ENCODE results near the gene TWF1.

TWF1 gene

DNA sequence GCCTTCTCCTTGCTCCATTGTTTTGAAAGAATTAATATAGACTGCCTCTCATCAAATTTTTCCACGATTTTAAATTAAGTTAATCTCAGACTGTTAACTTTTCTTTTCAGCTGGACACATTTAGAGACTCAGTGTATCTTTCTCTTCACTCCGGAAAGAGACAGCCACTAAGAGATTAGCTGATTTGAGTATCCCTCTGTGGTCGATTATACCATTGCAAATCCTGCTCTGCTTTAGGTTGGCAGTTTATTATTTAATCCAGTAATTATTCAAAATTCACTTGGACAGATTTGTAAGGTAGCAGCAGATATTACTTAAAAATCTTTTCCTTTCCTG lies 588 bp upstream of the TWF1 start:
- no peak for DNase-seq
- Histone ChIP-seq H3K4me2 (ENCODE audit: low read length, poor library complexity, severe bottlenecking) (no peak overlapping the region), H3K27me3 (ENCODE audit: control insufficient read depth in 1 of 2, insufficient read depth in 1 of 2, low read length in 2 of 2) (no peaks in the 10 kb centered on the region), H3K4me3 (ENCODE audit: insufficient read depth in 1 of 2, low read depth in 1 of 2, low read length in 2 of 2) (peak overlapping the region in 1 of 2 experiments; percentile 89), H2BK5ac (ENCODE audit: low read depth, low read length, poor library complexity, severe bottlenecking) (no peak overlapping the region), H3K36me3 (ENCODE audit: control insufficient read depth in 1 of 2, insufficient read depth in 2 of 2, low read depth in 1 of 2, low read length in 2 of 2) (peaks cover 1 to 19% of the 10 kb centered on the region in 2 experiments), H2BK15ac (ENCODE audit: low read depth, poor library complexity, severe bottlenecking) (no peak overlapping the region), H2BK12ac (ENCODE audit: low read length in 2 of 2) (no peak overlapping the region), H4K91ac (ENCODE audit: low read length) (no peak overlapping the region), H2AFZ (ENCODE audit: low read depth, low read length) (no peak overlapping the region), H3K14ac (ENCODE audit: low read length in 2 of 2) (no peak overlapping the region), H2BK120ac (ENCODE audit: low read depth, low read length) (no peak overlapping the region), H3K4me1 (ENCODE audit: control insufficient read depth, insufficient read depth, low read depth, low read length) (no peaks in the 10 kb centered on the region), H3K9ac (ENCODE audit: low read length) (peak overlapping the region; percentile 95), H4K8ac (ENCODE audit: low read length) (no peak overlapping the region), H3K18ac (ENCODE audit: low read depth in 1 of 2, low read length in 2 of 2) (no peak overlapping the region), H3K27ac (ENCODE audit: low read length, poor library complexity, severe bottlenecking) (peak overlapping the region; percentile 94), H3K4ac (ENCODE audit: low read depth in 1 of 2, low read length in 2 of 2) (no peak overlapping the region), H3K79me1 (replicated peaks; ENCODE audit: low read length, poor library complexity, severe bottlenecking) (no peaks in the 10 kb centered on the region), H3K9me3 (ENCODE audit: control insufficient read depth, low read length) (no peaks in the 10 kb centered on the region), H2AK5ac (ENCODE audit: low read length, severe bottlenecking) (no peak overlapping the region), H3K23ac (ENCODE audit: low read length in 2 of 2) (no peak overlapping the region)
- WGBS, result 27% methylated on average over 3 of the region's 3 CpGs

DNA sequence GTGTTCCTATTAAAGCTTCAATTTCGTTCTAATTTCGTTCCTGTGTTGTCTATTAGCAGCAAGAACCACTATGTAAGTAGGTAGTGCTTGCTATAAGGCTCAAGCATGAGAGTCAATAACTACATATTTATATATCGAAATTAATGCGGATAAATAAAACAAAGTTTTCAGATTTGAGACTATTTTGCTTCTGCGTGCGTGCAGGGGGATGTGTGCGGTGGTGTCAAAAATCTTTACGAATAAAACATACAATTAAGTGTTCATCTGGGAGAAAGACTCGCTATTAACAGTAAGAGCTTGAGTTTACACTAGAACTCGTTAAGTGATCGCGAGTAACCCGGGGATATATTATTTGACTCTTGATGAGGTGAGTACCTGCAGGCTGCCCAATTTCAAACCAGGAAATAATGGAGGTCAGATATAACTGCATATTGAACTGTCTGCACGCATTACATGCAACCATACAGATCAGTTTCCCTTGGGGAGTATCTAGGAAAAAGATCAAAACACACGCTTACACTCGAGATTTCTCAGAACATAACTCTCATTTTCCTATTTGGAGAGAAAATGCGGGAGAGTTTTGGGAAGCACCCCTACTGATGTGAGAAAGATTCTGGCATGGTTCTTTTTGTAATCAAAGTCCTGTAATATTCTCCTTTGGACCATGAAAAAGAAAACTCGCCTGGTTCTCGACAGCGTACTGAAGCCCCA lies 813 bp downstream of the TWF1 start:
- Histone ChIP-seq H4K8ac (ENCODE audit: low read length) (no peak overlapping the region), H3K27me3 (ENCODE audit: control insufficient read depth in 1 of 2, insufficient read depth in 1 of 2, low read length in 2 of 2) (no peaks in the 10 kb centered on the region), H3K4me1 (ENCODE audit: control insufficient read depth, insufficient read depth, low read depth, low read length) (no peaks in the 10 kb centered on the region), H3K23ac (ENCODE audit: low read length in 2 of 2) (no peak overlapping the region), H2BK5ac (ENCODE audit: low read depth, low read length, poor library complexity, severe bottlenecking) (peak overlapping the region; percentile 73), H3K9me3 (ENCODE audit: control insufficient read depth, low read length) (no peaks in the 10 kb centered on the region), H2AK5ac (ENCODE audit: low read length, severe bottlenecking) (peak overlapping the region; percentile 8), H3K27ac (ENCODE audit: low read length, poor library complexity, severe bottlenecking) (peak overlapping the region; percentile 44), H4K91ac (ENCODE audit: low read length) (no peak overlapping the region), H2BK120ac (ENCODE audit: low read depth, low read length) (no peak overlapping the region), H3K4ac (ENCODE audit: low read depth in 1 of 2, low read length in 2 of 2) (no peak overlapping the region), H3K4me2 (ENCODE audit: low read length, poor library complexity, severe bottlenecking) (peak overlapping the region; percentile 78), H3K18ac (ENCODE audit: low read depth in 1 of 2, low read length in 2 of 2) (peak overlapping the region in 1 of 2 experiments; percentile 96), H3K36me3 (ENCODE audit: control insufficient read depth in 1 of 2, insufficient read depth in 2 of 2, low read depth in 1 of 2, low read length in 2 of 2) (peaks cover 6 to 32% of the 10 kb centered on the region in 2 experiments), H2BK15ac (ENCODE audit: low read depth, poor library complexity, severe bottlenecking) (peak overlapping the region; percentile 94), H3K14ac (ENCODE audit: low read length in 2 of 2) (no peak overlapping the region), H3K9ac (ENCODE audit: low read length) (peak overlapping the region; percentile 95), H3K4me3 (ENCODE audit: insufficient read depth in 1 of 2, low read depth in 1 of 2, low read length in 2 of 2) (peak overlapping the region; percentile 89 to 91), H2AFZ (ENCODE audit: low read depth, low read length) (no peak overlapping the region), H3K79me1 (replicated peaks; ENCODE audit: low read length, poor library complexity, severe bottlenecking) (peaks cover 3% of the 10 kb centered on the region), H2BK12ac (ENCODE audit: low read length in 2 of 2) (no peak overlapping the region)
- WGBS, result 28% methylated on average over 12 of the region's 20 CpGs
- DNase-seq, result no peak

DNA sequence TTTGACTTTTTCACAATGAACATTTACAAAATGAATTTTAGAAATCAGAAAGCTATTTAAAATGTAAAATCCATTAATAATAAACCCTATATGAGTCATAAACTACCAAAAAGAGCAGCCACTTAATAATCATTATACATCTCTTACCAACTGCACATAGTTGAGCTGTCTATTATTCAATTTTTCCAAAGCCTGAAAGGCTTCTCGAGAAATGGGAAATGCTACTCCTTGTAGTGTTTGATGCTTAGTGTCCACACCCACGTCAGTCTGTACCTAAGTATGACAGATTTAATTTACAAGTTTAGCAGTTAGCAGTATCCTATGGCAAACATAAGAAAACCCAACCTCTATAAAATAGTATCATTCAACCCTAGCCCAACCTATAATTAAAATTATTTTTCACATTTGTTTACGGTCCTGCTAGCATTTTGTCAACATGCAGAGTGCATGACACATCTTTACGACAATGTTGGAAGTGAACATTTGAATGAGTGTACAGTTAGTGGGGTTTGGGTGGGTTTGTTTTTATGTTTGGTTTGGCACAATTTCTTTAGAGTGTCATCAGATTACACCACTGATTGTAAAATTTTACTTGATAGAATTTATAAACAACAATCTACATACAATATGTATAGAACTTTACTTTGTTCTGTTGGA lies 8.4 kb downstream of the TWF1 start:
- Histone ChIP-seq H3K23ac (ENCODE audit: low read length in 2 of 2) (no peak overlapping the region), H2BK120ac (ENCODE audit: low read depth, low read length) (no peak overlapping the region), H3K27ac (ENCODE audit: low read length, poor library complexity, severe bottlenecking) (no peak overlapping the region), H4K8ac (ENCODE audit: low read length) (no peak overlapping the region), H3K18ac (ENCODE audit: low read depth in 1 of 2, low read length in 2 of 2) (no peak overlapping the region), H4K91ac (ENCODE audit: low read length) (no peak overlapping the region), H3K4me1 (ENCODE audit: control insufficient read depth, insufficient read depth, low read depth, low read length) (no peaks in the 10 kb centered on the region), H3K14ac (ENCODE audit: low read length in 2 of 2) (no peak overlapping the region), H2BK5ac (ENCODE audit: low read depth, low read length, poor library complexity, severe bottlenecking) (no peak overlapping the region), H3K4me3 (ENCODE audit: insufficient read depth in 1 of 2, low read depth in 1 of 2, low read length in 2 of 2) (no peak overlapping the region), H3K79me1 (replicated peaks; ENCODE audit: low read length, poor library complexity, severe bottlenecking) (peaks cover 3% of the 10 kb centered on the region), H2AFZ (ENCODE audit: low read depth, low read length) (no peak overlapping the region), H3K4me2 (ENCODE audit: low read length, poor library complexity, severe bottlenecking) (no peak overlapping the region), H2BK12ac (ENCODE audit: low read length in 2 of 2) (no peak overlapping the region), H2BK15ac (ENCODE audit: low read depth, poor library complexity, severe bottlenecking) (no peak overlapping the region), H3K4ac (ENCODE audit: low read depth in 1 of 2, low read length in 2 of 2) (no peak overlapping the region), H3K27me3 (ENCODE audit: control insufficient read depth in 1 of 2, insufficient read depth in 1 of 2, low read length in 2 of 2) (no peaks in the 10 kb centered on the region), H2AK5ac (ENCODE audit: low read length, severe bottlenecking) (no peak overlapping the region), H3K9ac (ENCODE audit: low read length) (no peak overlapping the region), H3K9me3 (ENCODE audit: control insufficient read depth, low read length) (no peaks in the 10 kb centered on the region), H3K36me3 (ENCODE audit: control insufficient read depth in 1 of 2, insufficient read depth in 2 of 2, low read depth in 1 of 2, low read length in 2 of 2) (peaks cover 9 to 84% of the 10 kb centered on the region in 2 experiments)
- WGBS, result 93% methylated on average over 4 of the region's 4 CpGs
- DNase-seq, result no peak

DNA sequence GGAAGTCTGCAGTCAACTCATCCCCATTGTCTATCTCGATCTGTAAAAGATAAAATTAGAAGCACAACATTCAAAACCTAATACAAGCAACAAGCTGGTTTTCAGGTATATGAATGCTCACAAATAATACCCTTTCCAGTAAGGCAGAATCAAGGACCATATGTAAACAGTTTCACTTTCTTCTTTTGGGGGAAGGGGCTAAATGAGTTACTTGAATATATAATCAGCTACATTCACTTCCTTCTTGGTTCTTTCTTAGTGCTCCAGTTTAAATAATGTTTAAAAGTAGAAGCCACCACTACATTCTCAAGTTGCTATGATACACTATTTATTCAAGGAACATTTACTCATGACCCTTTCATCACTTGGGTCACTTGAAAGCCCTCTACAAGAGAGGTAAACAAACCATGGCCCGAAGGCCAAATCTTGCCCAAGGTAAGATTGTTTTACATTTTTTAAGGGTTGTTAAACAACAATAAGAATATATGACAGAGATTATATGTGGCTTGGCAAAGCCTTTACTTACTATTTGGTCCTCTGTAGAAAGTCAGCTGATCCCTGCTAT lies 10.3 kb downstream of the TWF1 start:
- H2BK5ac ChIP-seq (ENCODE audit: low read depth, low read length, poor library complexity, severe bottlenecking), result no peak overlapping the region
- WGBS, result 79% methylated on average over 1 of the region's 2 CpGs
- no peak overlapping the region for H3K4me3 ChIP-seq (ENCODE audit: insufficient read depth in 1 of 2, low read depth in 1 of 2, low read length in 2 of 2)
- H2AFZ ChIP-seq (ENCODE audit: low read depth, low read length), result no peak overlapping the region
- peaks cover 3% of the 10 kb centered on the region for H3K79me1 ChIP-seq (replicated peaks; ENCODE audit: low read length, poor library complexity, severe bottlenecking)
- no peak overlapping the region for H3K27ac ChIP-seq (ENCODE audit: low read length, poor library complexity, severe bottlenecking)
- H3K4ac ChIP-seq (ENCODE audit: low read depth in 1 of 2, low read length in 2 of 2), result no peak overlapping the region
- no peaks in the 10 kb centered on the region for H3K4me1 ChIP-seq (ENCODE audit: control insufficient read depth, insufficient read depth, low read depth, low read length)
- no peak overlapping the region for H3K9ac ChIP-seq (ENCODE audit: low read length)
- H3K4me2 ChIP-seq (ENCODE audit: low read length, poor library complexity, severe bottlenecking), result no peak overlapping the region
- H3K14ac ChIP-seq (ENCODE audit: low read length in 2 of 2), result no peak overlapping the region
- no peak overlapping the region for H3K23ac ChIP-seq (ENCODE audit: low read length in 2 of 2)
- H2BK15ac ChIP-seq (ENCODE audit: low read depth, poor library complexity, severe bottlenecking), result no peak overlapping the region
- DNase-seq, result peak; percentile 55
- H2BK120ac ChIP-seq (ENCODE audit: low read depth, low read length), result no peak overlapping the region
- peaks cover 6 to 66% of the 10 kb centered on the region in 2 experiments for H3K36me3 ChIP-seq (ENCODE audit: control insufficient read depth in 1 of 2, insufficient read depth in 2 of 2, low read depth in 1 of 2, low read length in 2 of 2)
- H2BK12ac ChIP-seq (ENCODE audit: low read length in 2 of 2), result no peak overlapping the region
- H3K27me3 ChIP-seq (ENCODE audit: control insufficient read depth in 1 of 2, insufficient read depth in 1 of 2, low read length in 2 of 2), result no peaks in the 10 kb centered on the region
- H4K8ac ChIP-seq (ENCODE audit: low read length), result no peak overlapping the region
- no peak overlapping the region for H3K18ac ChIP-seq (ENCODE audit: low read depth in 1 of 2, low read length in 2 of 2)
- H3K9me3 ChIP-seq (ENCODE audit: control insufficient read depth, low read length), result no peaks in the 10 kb centered on the region
- H2AK5ac ChIP-seq (ENCODE audit: low read length, severe bottlenecking), result no peak overlapping the region
- H4K91ac ChIP-seq (ENCODE audit: low read length), result no peak overlapping the region
